OCI-LY3 (cell line): ENCODE measurements around the gene IL12A.

Source experiments
- CTCF ChIP-seq: fragments of 200-600, 300-600 bp; sonication (generic); IDR thresholded peaks from 2 replicates; pipeline ENCODE4 v1.5.1; 2014; ENCODE audit warnings: antibody characterized with exemption, low read length, low read depth
- EZH2phosphoT487 ChIP-seq: fragments of 200-600 bp; shearing (Covaris generic); IDR thresholded peaks from 2 replicates; pipeline ENCODE4 v1.6.1; 2018; ENCODE audit warnings: antibody characterized with exemption, mixed run types, low read depth

GRCh38 chr3:159987291-159987711 is 1.3 kb upstream of the IL12A start:
- TF ChIP-seq CTCF (peak; percentile 55), EZH2phosphoT487 (no peak)
